ENCODE measurements around the gene VSNL1.

The VSNL1 gene

GRCh38 chr2:17540093-17540812 is at the start of gene VSNL1:
VSNL1 (plus strand) TSS chr2:17540696; CDS start chr2:17592075, 51,379 bp downstream.
- DNase-seq: peak; percentile 97

DNA sequence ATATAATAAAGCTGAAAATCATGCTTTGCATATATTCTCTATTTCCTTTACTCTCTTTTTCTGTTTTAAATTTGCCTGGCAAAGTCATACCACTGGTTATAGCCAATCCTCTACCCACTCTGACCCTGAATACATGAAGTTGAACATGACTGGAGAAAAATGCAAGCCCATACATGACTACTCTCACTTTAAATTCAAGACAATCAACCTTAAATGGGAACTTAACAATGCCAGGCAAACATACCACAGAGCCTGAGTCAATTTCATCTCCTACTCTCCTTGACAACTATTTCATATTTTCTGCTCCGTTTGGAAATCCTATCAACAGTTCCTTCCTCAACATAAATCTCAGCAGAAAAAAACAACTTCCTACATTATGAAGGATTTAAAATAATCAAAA is 44.9 kb upstream of the VSNL1 start:
- DNase-seq: no peak

DNA sequence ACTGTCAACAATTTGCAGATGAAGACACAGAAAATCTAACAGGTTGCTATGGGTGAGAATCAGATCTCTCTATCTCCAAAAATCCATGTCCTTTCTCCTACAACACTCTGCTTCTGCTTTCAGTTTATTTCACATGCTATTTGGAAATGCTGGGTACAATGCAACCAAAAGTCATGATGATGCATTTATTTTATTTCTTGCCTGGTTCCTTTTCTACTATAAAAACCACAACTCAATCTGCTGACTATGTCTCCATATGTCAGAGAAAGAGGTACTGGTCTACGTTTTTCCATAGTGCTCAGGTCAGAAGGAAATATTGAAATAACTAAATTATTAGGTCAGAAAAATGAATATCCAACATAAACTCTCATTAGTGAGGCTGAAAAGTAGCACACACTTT is 42.8 kb upstream of the VSNL1 start:
- no peak for DNase-seq

- no peak for DNase-seq
Observed at GRCh38 chr2:17506736-17507616, 33.5 kb upstream of the VSNL1 start.

DNA sequence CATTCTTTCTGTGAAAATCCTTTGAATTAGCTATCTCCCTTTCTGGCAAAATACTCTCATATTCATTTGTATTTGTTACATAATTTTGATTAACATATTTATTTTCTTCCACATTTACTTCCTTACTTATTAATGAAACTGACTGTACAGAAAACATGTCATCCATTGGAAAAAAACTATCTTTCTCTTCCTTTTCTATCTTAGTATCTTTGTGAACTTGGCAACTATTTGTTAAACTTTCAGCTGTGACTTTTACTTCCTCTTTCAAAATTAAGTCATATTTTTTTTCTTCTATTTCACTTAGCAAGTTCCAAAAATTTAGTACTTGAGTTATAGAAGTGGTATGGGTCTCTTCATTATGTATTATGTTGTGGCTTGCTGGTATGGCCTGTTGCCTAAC is 24.8 kb upstream of the VSNL1 start:
- DNase-seq: peak; percentile 34

- DNase-seq: peak; percentile 21
Observed at GRCh38 chr2:17517481-17518211, 22.9 kb upstream of the VSNL1 start.

DNA sequence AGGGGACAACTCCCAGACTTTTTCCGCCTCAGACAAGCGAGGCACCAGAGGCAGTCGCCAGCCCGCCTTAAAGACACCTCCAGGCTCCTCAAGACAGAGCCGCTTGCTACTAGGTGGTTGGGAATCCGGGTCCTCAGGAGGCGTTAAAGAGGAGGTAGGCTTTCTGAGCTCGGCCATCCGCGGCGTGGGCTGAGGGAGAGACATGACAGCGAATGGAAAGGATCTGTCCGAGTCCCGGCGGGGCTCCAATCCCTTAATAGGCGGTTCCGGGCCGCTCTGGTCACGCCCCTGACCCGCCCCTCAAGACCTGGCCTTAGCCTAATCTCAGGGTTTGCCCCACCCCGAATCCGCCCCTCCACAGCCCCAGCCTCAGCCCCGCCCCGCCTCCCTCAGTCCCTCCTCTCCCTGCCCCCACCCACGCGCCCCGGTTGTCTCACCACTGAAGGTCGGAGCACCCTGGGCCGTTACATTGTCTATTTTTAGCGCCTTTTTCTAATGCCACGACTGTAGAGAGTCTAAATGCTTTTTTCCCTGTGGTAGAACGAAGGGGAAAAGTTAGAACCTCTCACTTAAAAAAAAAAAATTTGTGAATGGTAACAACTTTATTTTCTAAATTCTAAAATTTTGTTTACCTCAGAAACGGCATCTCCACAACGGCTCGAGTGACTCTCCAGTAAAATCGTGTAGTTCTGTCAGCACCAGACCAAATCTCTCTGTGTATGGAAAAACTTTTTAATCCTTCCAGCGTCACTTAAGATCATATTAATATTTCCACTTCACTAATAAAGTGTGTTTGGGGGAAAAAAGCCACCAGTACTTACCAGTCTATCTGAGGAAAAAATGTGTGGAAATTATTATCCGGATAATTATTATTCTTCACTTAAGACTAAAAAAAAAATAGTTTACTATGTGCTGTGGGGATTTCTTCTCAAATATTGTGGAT is 22.0 kb upstream of the VSNL1 start, which contains the start of gene RAD51AP2:
TSS of gene RAD51AP2 (minus strand) at position 229 of the 943 bp plus-strand sequence. CDS start at position 204, 25 bp downstream.
- peak; percentile 91 for DNase-seq

DNA sequence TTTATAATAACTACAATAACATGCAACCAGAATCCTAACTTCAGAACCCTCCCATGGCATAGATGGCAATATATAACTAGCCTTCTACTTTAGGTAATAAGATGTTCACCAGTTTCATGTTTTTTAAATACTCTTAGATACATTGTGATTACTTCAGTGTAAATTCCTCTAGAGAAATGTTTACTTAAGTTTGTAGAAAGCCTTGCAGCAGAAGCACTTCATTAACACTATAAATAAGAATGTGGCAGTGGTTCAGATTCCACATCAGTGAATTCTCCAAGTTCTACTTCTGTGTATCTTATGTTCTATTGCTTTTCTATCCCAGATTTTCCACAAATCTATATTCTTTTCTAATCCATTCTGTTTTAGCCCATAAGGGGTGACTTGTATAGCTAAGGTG is 21.0 kb upstream of the VSNL1 start:
- DNase-seq: no peak

DNA sequence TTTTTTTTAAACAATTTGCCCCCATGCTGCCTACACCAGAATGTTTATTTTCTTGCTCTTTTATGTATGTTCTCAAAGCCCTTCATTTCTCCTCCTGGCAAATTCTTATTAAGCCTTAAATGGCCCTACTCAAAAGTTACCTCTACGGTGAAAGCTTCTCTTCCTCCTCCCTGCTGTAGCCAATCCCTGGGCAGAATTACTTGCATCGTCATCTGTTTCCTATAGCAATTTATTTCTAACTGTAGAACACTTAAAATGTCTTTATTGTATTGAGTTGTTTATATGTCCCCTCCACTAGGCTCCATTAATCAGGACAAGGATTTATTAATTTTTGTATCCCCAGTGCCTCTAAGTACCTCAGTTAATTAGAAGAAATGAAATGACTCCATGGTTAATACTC is 19.7 kb upstream of the VSNL1 start:
- no peak for DNase-seq

GRCh38 chr2:17521621-17522020 is 18.9 kb upstream of the VSNL1 start:
- no peak for DNase-seq

DNA sequence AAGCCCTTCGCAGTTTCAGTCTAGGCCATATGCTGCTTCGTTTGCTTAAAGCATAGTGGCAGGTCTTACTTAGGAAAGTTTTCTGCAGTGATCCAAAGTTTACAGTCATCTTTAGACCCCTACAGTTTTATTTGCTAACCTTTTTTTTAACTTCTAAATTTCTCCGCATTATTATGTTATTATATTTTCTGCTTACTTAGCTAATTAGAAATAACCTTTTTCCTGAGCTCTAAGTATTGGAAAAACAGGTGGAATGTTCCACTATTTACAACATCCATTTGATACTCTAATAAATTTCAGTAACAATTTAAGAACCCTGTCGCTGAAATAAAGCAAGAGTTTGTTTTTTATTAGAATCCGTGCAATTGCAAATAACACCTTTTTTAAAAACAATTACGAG is 18.2 kb upstream of the VSNL1 start:
- DNase-seq: no peak

DNA sequence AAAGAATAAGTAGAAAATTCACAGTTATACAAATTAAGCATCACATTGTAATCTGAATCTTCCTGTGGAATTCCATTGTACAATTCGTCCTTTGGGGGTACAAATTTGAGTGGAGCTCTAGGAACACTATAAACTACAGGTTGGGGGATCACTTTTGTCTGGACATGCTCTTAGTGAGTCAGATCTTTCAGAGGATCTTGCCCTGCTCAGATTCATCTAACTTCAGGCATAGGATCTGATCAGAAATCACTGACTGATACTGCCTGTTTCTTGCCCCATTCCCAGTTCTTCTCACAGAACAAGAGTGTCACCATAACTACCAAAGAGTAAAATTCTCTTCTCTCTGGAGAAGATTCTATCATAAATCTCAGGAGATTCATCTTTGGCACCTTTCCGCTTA is 10.7 kb upstream of the VSNL1 start:
- DNase-seq: no peak

- DNase-seq: no peak
Observed at GRCh38 chr2:17533546-17533945, 7.0 kb upstream of the VSNL1 start.

- DNase-seq: peak; percentile 64
Observed at GRCh38 chr2:17536416-17536815, 4.1 kb upstream of the VSNL1 start.

- DNase-seq: peak; percentile 19
Observed at GRCh38 chr2:17538022-17538843, 2.3 kb upstream of the VSNL1 start.

DNA sequence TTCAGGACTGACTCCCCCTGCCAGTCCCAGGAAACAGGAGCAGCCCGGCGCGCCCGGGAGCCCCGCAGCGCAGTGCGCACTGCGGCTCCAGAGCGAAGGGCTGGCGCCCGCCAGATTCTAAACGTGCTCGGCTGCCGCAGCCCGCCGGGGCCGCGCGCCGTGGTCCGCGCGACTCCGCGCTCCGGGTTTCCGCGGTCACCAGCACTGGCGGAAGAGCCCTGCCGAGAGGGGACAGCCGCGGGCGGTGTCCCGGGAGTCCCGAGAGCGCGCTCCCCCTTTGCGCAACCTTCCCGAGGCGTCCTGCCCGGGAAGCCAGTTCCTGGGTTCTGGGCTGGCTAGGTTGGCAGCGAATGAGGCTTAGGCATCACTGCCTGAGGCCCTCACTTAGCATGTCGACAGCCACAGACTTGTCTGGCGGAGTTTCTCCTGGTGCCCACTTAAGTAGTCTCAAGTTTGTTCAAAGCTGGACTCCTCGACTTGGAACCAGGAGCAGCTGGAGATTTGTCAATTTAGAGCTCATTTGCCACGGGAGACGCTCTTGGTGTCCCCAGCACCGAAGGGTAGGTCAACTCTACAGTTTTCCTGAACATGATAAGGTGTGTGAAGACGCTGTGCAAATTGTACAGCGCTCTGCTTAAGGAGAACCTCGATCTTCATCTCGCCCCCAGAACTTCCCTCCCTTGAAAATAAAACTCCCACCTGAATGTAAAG is 1.5 kb upstream of the VSNL1 start:
- peak; percentile 68 for DNase-seq

DNA sequence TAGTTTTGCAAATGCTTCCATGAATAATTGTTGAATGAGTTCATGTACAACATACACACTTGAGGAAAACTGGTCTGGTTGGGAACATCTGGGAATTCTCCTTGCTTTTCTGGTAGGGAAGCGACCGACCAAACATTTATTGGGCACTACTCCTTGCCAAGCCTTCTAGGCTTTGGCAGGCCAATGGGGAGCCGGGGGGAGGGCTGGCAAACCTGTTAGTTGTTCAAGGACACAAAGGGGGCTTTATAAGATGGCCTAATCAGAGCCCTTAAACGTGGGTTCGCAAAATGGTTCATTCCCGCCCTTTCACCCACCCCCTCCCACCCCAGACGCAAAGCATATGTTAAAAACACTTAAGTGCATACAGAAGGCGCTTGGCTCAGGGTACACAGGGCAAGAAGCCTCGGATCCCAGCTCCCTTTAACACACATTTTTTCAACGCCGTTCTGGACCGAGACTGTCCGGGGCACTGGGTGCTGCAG is 844 bp upstream of the VSNL1 start:
- peak; percentile 85 for DNase-seq

DNA sequence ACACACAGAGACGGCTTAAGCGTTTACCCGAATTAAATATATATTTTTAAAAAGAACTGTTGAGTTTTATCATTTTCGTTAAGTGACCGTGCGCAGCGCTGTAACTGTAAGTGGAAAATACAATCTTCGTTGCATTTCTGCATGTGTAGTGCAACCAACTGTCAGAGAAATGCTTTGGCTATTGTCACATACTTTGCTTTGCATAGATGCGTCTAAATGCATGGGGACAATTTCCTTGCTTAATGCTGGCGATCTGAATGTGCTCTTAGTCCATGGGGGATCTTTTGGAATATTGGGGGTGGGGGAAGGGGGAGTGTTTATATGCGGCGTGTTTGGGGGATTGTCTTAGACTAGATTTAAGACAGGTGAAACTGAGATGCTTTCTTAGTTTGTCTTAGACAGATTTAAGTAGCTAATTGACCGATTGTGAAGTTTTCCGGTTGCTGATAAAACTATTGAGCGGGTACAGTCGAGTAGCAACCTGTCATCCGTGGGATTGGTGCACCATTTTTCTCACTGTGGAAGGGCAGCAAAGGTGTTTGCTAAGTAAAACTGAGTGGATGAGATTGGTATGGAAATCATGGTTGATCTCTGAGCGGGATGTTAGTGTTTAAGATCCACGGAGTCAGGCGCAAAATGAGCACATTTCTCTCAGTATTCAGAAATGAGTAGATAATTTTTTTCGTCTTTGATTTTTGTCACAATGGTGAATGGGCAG is 476 bp downstream of the VSNL1 start:
- DNase-seq: no peak

DNA sequence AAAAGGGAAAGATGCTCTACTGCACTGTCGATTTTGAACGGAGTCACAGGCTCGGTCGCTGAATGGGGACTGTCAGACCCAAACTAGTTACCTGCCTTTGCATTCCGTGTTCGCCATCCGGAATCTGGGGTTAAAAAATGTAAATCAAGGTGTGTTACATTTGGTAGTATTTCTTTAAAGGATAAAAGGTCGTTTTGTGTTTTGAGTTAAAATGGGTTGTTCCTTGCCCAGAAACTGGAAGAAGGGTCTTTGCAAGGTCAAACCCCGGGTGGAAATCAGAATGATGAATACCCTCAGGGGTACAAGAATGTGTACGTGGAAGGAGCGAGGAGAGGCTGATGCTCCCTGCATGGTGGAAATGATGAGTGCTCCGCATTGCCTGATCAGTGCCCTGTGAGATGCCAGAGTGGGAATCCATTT is 1.0 kb downstream of the VSNL1 start:
- DNase-seq: no peak

DNA sequence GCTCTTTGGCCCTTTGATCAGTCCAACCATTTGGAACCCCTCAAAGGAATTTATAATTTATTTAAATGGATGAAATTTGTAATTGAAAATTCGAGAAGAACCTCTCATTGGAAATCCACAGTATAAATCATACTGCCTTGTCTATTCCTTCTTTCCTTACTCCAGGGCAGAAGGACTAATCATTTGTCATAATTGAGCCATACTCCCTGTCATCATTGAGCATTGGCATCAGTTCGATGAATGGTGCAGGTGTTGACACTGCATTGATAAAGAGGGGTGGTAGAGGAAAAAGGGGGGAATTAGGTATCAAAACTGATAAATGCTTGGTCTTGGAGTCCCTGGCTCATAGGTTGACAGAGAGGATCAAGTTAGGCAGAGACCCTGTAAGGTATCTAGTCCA is 2.0 kb downstream of the VSNL1 start:
- DNase-seq: no peak

All from fibroblast of upper back skin (primary cell).